ENCODE measurements around the gene RBM42.

GRCh38 chr19:35637165-35637564 is 8.3 kb downstream of the RBM42 start:
- TF ChIP-seq CTCF (IDR thresholded peaks at IDR 0.05), result no peak
- no peak for TF ChIP-seq EP300 (IDR thresholded peaks at IDR 0.05)
- TF ChIP-seq POLR2AphosphoS5 (IDR thresholded peaks at IDR 0.05), result no peak
- no peak for TF ChIP-seq POLR2A (IDR thresholded peaks at IDR 0.05)

Data from suprapubic skin (tissue), 4 donors.